Measurements from ENCODE around the gene OGFRL1.
A peak's percentile ranks its signal among the peaks of the same experiment; 100 is the strongest.

Gene OGFRL1

GRCh38 chr6:71284785-71285184, 3.8 kb upstream of the OGFRL1 start:
- H3K9me3 ChIP-seq (ENCODE audit: control extremely low read depth in 1 of 5, control insufficient read depth in 4 of 5, insufficient read depth in 2 of 5, low read depth in 1 of 5, low read length in 4 of 5), result no peaks in the 10 kb centered on the region
- CTCF ChIA-PET, result interaction anchor here (1.3 kb wide), 1 partner anchor 35 kb away, joined by 3 read pairs; no protein-coding TSS in a partner anchor
- H3K4me1 ChIP-seq (ENCODE audit: control extremely low read depth in 1 of 4, control insufficient read depth in 4 of 4, insufficient read depth in 4 of 4, low read length in 3 of 4), result peaks cover 6 to 19% (median 17%) of the 10 kb centered on the region in 4 experiments
- H3K27me3 ChIP-seq (replicated peaks in 2 of 5; ENCODE audit: control insufficient read depth in 4 of 5, insufficient read depth in 5 of 5, low read length in 4 of 5), result no peaks in the 10 kb centered on the region
- no peak for DNase-seq
- no peak overlapping the region for H3K4me3 ChIP-seq (ENCODE audit: control insufficient read depth in 1 of 7, extremely low read depth in 1 of 7, insufficient read depth in 4 of 7, low read depth in 2 of 7, low read length in 6 of 7)
- no peaks in the 10 kb centered on the region for H3K36me3 ChIP-seq (ENCODE audit: control insufficient read depth in 4 of 4, insufficient read depth in 4 of 4, low read length in 3 of 4)
- H3K27ac ChIP-seq (ENCODE audit: insufficient read depth in 1 of 2, low read depth in 1 of 2, low read length in 2 of 2, poor library complexity in 1 of 2, severe bottlenecking in 2 of 2), result no peak overlapping the region
- POLR2A ChIA-PET, result no interaction called here

DNA sequence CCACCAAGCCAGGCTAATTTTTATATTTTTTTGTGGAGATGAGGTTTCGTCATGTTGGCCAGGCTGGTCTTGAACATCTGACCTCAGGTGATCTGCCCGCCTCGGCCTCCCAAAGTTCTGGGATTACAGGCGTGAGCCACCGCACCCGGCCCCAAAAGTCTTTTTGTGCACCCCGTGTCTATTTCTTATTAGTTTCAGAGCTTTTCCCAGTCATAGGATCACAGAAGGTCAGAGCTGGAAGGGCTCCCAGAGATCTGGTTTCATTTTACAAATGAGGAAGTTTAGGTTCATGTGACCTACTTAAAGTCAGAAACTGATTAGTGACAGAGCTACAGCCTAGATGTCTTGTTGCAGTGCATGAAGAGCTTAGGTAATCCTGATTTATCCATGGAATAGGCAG, 1.6 kb upstream of the OGFRL1 start:
- no peaks in the 10 kb centered on the region for H3K9me3 ChIP-seq (ENCODE audit: control extremely low read depth in 1 of 5, control insufficient read depth in 4 of 5, insufficient read depth in 2 of 5, low read depth in 1 of 5, low read length in 4 of 5)
- H3K27ac ChIP-seq (ENCODE audit: insufficient read depth in 1 of 2, low read depth in 1 of 2, low read length in 2 of 2, poor library complexity in 1 of 2, severe bottlenecking in 2 of 2), result no peak overlapping the region
- peak overlapping the region in 2 of 7 experiments; percentile 11 to 88 for H3K4me3 ChIP-seq (ENCODE audit: control insufficient read depth in 1 of 7, extremely low read depth in 1 of 7, insufficient read depth in 4 of 7, low read depth in 2 of 7, low read length in 6 of 7)
- H3K27me3 ChIP-seq (replicated peaks in 2 of 5; ENCODE audit: control insufficient read depth in 4 of 5, insufficient read depth in 5 of 5, low read length in 4 of 5), result no peaks in the 10 kb centered on the region
- peaks cover 0 to 6% (median 0%) of the 10 kb centered on the region in 4 experiments for H3K36me3 ChIP-seq (ENCODE audit: control insufficient read depth in 4 of 4, insufficient read depth in 4 of 4, low read length in 3 of 4)
- ChIA-PET CTCF (interaction anchor here (1.0 to 4.5 kb wide), 9 partner anchors 9 to 96 kb away, joined by 3 to 18 read pairs (median 5); no protein-coding TSS in a partner anchor), POLR2A (interaction anchor here (0.7 to 2.6 kb wide), 3 partner anchors 10 to 1123 kb away, joined by 3 to 8 read pairs (median 3); no protein-coding TSS in a partner anchor)
- WGBS (ENCODE audit: insufficient coverage), result 63% methylated on average over 5 of the region's 7 CpGs
- peak; percentile 52 to 86 (median 82) for DNase-seq
- H3K4me1 ChIP-seq (ENCODE audit: control extremely low read depth in 1 of 4, control insufficient read depth in 4 of 4, insufficient read depth in 4 of 4, low read length in 3 of 4), result peaks cover 13 to 39% (median 30%) of the 10 kb centered on the region in 4 experiments

GRCh38 chr6:71287926-71288227, 734 bp upstream of the OGFRL1 start:
- peaks cover 13 to 39% (median 30%) of the 10 kb centered on the region in 4 experiments for H3K4me1 ChIP-seq (ENCODE audit: control extremely low read depth in 1 of 4, control insufficient read depth in 4 of 4, insufficient read depth in 4 of 4, low read length in 3 of 4)

GRCh38 chr6:71289039-71289801, 609 bp downstream of the OGFRL1 start:
- peaks cover 13 to 39% (median 30%) of the 10 kb centered on the region in 4 experiments for H3K4me1 ChIP-seq (ENCODE audit: control extremely low read depth in 1 of 4, control insufficient read depth in 4 of 4, insufficient read depth in 4 of 4, low read length in 3 of 4)
- H3K4me3 ChIP-seq (ENCODE audit: control insufficient read depth in 1 of 7, extremely low read depth in 1 of 7, insufficient read depth in 4 of 7, low read depth in 2 of 7, low read length in 6 of 7), result peak overlapping the region; percentile 62 to 88 (median 84)
- H3K36me3 ChIP-seq (ENCODE audit: control insufficient read depth in 4 of 4, insufficient read depth in 4 of 4, low read length in 3 of 4), result peaks cover 4 to 14% (median 5%) of the 10 kb centered on the region in 4 experiments
- H3K9me3 ChIP-seq (ENCODE audit: control extremely low read depth in 1 of 5, control insufficient read depth in 4 of 5, insufficient read depth in 2 of 5, low read depth in 1 of 5, low read length in 4 of 5), result no peaks in the 10 kb centered on the region
- CTCF ChIA-PET, result interaction anchor here (1.0 to 4.5 kb wide), 6 partner anchors 10 to 103 kb away, joined by 3 to 18 read pairs (median 4); no protein-coding TSS in a partner anchor
- 0% methylated on average over 43 of the region's 57 CpGs for WGBS (ENCODE audit: insufficient coverage)
- peak overlapping the region; percentile 9 to 67 for H3K27ac ChIP-seq (ENCODE audit: insufficient read depth in 1 of 2, low read depth in 1 of 2, low read length in 2 of 2, poor library complexity in 1 of 2, severe bottlenecking in 2 of 2)
- peak; percentile 64 to 86 (median 83) for DNase-seq
- POLR2A ChIA-PET, result interaction anchor here (0.7 to 2.6 kb wide), 4 partner anchors 8 to 116 kb away, joined by 3 to 8 read pairs (median 4); no protein-coding TSS in a partner anchor
- no peaks in the 10 kb centered on the region for H3K27me3 ChIP-seq (replicated peaks in 2 of 5; ENCODE audit: control insufficient read depth in 4 of 5, insufficient read depth in 5 of 5, low read length in 4 of 5)

More at GRCh38 chr6:71287926-71288227, 734 bp upstream of the OGFRL1 start:
- WGBS (ENCODE audit: insufficient coverage), result 3% methylated on average over 5 of the region's 5 CpGs
- CTCF ChIA-PET, result interaction anchor here (0.8 to 4.5 kb wide), 9 partner anchors 10 to 100 kb away, joined by 3 to 18 read pairs (median 5); no protein-coding TSS in a partner anchor
- Histone ChIP-seq H3K4me3 (ENCODE audit: control insufficient read depth in 1 of 7, extremely low read depth in 1 of 7, insufficient read depth in 4 of 7, low read depth in 2 of 7, low read length in 6 of 7) (peak overlapping the region; percentile 62 to 88 (median 84)), H3K27me3 (replicated peaks in 2 of 5; ENCODE audit: control insufficient read depth in 4 of 5, insufficient read depth in 5 of 5, low read length in 4 of 5) (no peaks in the 10 kb centered on the region), H3K27ac (ENCODE audit: insufficient read depth in 1 of 2, low read depth in 1 of 2, low read length in 2 of 2, poor library complexity in 1 of 2, severe bottlenecking in 2 of 2) (peak overlapping the region in 1 of 2 experiments; percentile 55), H3K36me3 (ENCODE audit: control insufficient read depth in 4 of 4, insufficient read depth in 4 of 4, low read length in 3 of 4) (peaks cover 0 to 6% (median 0%) of the 10 kb centered on the region in 4 experiments), H3K9me3 (ENCODE audit: control extremely low read depth in 1 of 5, control insufficient read depth in 4 of 5, insufficient read depth in 2 of 5, low read depth in 1 of 5, low read length in 4 of 5) (no peaks in the 10 kb centered on the region)
- POLR2A ChIA-PET, result interaction anchor here (0.8 to 2.6 kb wide), 3 partner anchors 9 to 59 kb away, joined by 3 to 8 read pairs (median 4); no protein-coding TSS in a partner anchor
- DNase-seq, result no peak

- H3K9me3 ChIP-seq (ENCODE audit: control extremely low read depth in 1 of 5, control insufficient read depth in 4 of 5, insufficient read depth in 2 of 5, low read depth in 1 of 5, low read length in 4 of 5), result no peaks in the 10 kb centered on the region
- H3K27me3 ChIP-seq (replicated peaks in 2 of 5; ENCODE audit: control insufficient read depth in 4 of 5, insufficient read depth in 5 of 5, low read length in 4 of 5), result no peaks in the 10 kb centered on the region
- peak overlapping the region in 6 of 7 experiments; percentile 66 to 88 (median 84) for H3K4me3 ChIP-seq (ENCODE audit: control insufficient read depth in 1 of 7, extremely low read depth in 1 of 7, insufficient read depth in 4 of 7, low read depth in 2 of 7, low read length in 6 of 7)
- peaks cover 13 to 39% (median 30%) of the 10 kb centered on the region in 4 experiments for H3K4me1 ChIP-seq (ENCODE audit: control extremely low read depth in 1 of 4, control insufficient read depth in 4 of 4, insufficient read depth in 4 of 4, low read length in 3 of 4)
- POLR2A ChIA-PET, result no interaction called here
- H3K27ac ChIP-seq (ENCODE audit: insufficient read depth in 1 of 2, low read depth in 1 of 2, low read length in 2 of 2, poor library complexity in 1 of 2, severe bottlenecking in 2 of 2), result peak overlapping the region; percentile 9 to 67
- CTCF ChIA-PET, result interaction anchor here (0.7 to 4.5 kb wide), 7 partner anchors 9 to 103 kb away, joined by 3 to 18 read pairs (median 3); no protein-coding TSS in a partner anchor
- DNase-seq, result no peak
- 10% methylated on average over 1 of the region's 5 CpGs for WGBS (ENCODE audit: insufficient coverage)
- peaks cover 7 to 19% (median 8%) of the 10 kb centered on the region in 4 experiments for H3K36me3 ChIP-seq (ENCODE audit: control insufficient read depth in 4 of 4, insufficient read depth in 4 of 4, low read length in 3 of 4)
Observed at GRCh38 chr6:71289802-71290175, 1.2 kb downstream of the OGFRL1 start.

GRCh38 chr6:71290611-71291010, 2.0 kb downstream of the OGFRL1 start:
- Histone ChIP-seq H3K27ac (ENCODE audit: insufficient read depth in 1 of 2, low read depth in 1 of 2, low read length in 2 of 2, poor library complexity in 1 of 2, severe bottlenecking in 2 of 2) (no peak overlapping the region), H3K36me3 (ENCODE audit: control insufficient read depth in 4 of 4, insufficient read depth in 4 of 4, low read length in 3 of 4) (peaks cover 7 to 26% (median 11%) of the 10 kb centered on the region in 4 experiments), H3K9me3 (ENCODE audit: control extremely low read depth in 1 of 5, control insufficient read depth in 4 of 5, insufficient read depth in 2 of 5, low read depth in 1 of 5, low read length in 4 of 5) (no peaks in the 10 kb centered on the region), H3K4me3 (ENCODE audit: control insufficient read depth in 1 of 7, extremely low read depth in 1 of 7, insufficient read depth in 4 of 7, low read depth in 2 of 7, low read length in 6 of 7) (peak overlapping the region in 3 of 7 experiments; percentile 25 to 84 (median 81)), H3K27me3 (replicated peaks in 2 of 5; ENCODE audit: control insufficient read depth in 4 of 5, insufficient read depth in 5 of 5, low read length in 4 of 5) (no peaks in the 10 kb centered on the region), H3K4me1 (ENCODE audit: control extremely low read depth in 1 of 4, control insufficient read depth in 4 of 4, insufficient read depth in 4 of 4, low read length in 3 of 4) (peaks cover 13 to 39% (median 30%) of the 10 kb centered on the region in 4 experiments)
- ChIA-PET POLR2A (no interaction called here), CTCF (interaction anchor here (0.9 to 4.5 kb wide), 3 partner anchors 9 to 100 kb away, joined by 3 to 18 read pairs (median 4); no protein-coding TSS in a partner anchor)
- DNase-seq, result no peak
- no CpG with 5 or more reads among the region's 2 CpGs for WGBS (ENCODE audit: insufficient coverage)

Measured in common myeloid progenitor, CD34-positive (primary cell).